ENCODE results near the gene PBRM1. TPM values are rescaled to one million over a fixed set of nuclear protein-coding genes. Genes with fewer than 3 reads are reported as not detected.

The PBRM1 gene
- total RNA-seq, 1 experiment from 2014 or later, result 74.2 TPM

DNA sequence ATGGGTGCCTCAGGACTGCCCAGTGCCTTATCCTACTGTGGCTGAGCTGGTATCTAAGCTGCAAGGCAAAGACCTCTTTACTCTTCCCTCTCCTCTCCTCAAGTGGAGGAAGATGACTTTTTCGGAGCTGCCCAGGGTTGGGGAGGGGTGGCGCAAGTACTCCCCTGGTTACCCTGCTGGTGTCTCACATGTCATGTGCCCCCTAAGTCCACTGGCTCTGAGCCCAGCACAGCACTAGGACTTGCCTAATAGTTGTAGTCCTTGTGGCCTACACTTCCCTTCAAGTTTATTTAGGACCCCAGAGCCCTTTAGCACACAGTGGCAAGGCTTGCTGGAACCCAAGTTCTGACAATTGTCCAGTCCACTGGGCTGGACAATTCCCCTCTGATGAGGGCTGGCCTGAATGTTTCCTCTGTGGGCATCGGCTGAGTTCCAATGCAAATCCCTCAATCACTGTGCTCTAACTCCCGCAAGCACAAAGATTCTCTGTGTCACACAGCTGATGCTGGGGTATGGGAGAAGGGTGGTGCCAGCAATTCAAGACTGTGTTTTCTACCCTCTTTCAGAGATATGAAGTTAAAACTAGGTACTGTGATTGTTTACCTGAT lies 89.0 kb downstream of the PBRM1 start:
- Histone ChIP-seq H3K4me1 (ENCODE audit: insufficient read depth, low read length) (no peaks in the 10 kb centered on the region), H3T11ph (ENCODE audit: low read length) (no peak overlapping the region), H3K23me2 (ENCODE audit: insufficient read length, low read depth, low read length, poor library complexity, severe bottlenecking) (no peaks in the 10 kb centered on the region), H2BK20ac (ENCODE audit: low read depth, low read length, poor library complexity, severe bottlenecking) (no peak overlapping the region), H3K79me1 (ENCODE audit: insufficient read depth, low read depth, low read length, poor library complexity, severe bottlenecking) (no peaks in the 10 kb centered on the region), H3K23ac (ENCODE audit: insufficient read length, low read depth, low read length) (no peak overlapping the region), H3K56ac (ENCODE audit: insufficient read length, low read depth, low read length) (no peak overlapping the region), H3K9ac (ENCODE audit: extremely low read depth, insufficient read length, low read length) (no peak overlapping the region), H3K9me3 (ENCODE audit: control insufficient read depth, low read depth, low read length) (no peaks in the 10 kb centered on the region), H3K4me2 (ENCODE audit: insufficient read depth, insufficient read length, low read length) (no peak overlapping the region), H2BK5ac (ENCODE audit: insufficient read length, low read length) (no peak overlapping the region), H3K18ac (ENCODE audit: insufficient read length, low read depth, low read length) (no peak overlapping the region), H2BK15ac (ENCODE audit: low read depth, low read length) (no peak overlapping the region), H4K91ac (ENCODE audit: insufficient read length, low read depth, low read length) (no peak overlapping the region), H3K27ac (ENCODE audit: insufficient read length, low read depth, low read length) (no peak overlapping the region), H3K14ac (ENCODE audit: insufficient read depth, low read length) (no peak overlapping the region), H2BK120ac (ENCODE audit: low read depth, low read length, poor library complexity, severe bottlenecking) (no peak overlapping the region), H4K8ac (replicated peaks; ENCODE audit: insufficient read length, low read depth, low read length) (no peak overlapping the region), H2AK5ac (ENCODE audit: insufficient read length, low read length) (no peak overlapping the region), H3K4ac (ENCODE audit: low read depth, low read length) (no peak overlapping the region), H2BK12ac (ENCODE audit: insufficient read length, low read depth, low read length) (no peak overlapping the region), H3K79me2 (ENCODE audit: insufficient read depth, low read length) (no peaks in the 10 kb centered on the region), H4K5ac (ENCODE audit: insufficient read length, low read depth, low read length) (no peak overlapping the region), H3K27me3 (ENCODE audit: insufficient read depth, low read length) (no peaks in the 10 kb centered on the region), H2AFZ (ENCODE audit: low read length) (no peak overlapping the region), H4K20me1 (ENCODE audit: control insufficient read depth, insufficient read depth, insufficient read length) (no peaks in the 10 kb centered on the region)
- no peaks in the 10 kb centered on the region for H3K4me1 Mint-ChIP-seq
- TF ChIP-seq, protein P1, sequence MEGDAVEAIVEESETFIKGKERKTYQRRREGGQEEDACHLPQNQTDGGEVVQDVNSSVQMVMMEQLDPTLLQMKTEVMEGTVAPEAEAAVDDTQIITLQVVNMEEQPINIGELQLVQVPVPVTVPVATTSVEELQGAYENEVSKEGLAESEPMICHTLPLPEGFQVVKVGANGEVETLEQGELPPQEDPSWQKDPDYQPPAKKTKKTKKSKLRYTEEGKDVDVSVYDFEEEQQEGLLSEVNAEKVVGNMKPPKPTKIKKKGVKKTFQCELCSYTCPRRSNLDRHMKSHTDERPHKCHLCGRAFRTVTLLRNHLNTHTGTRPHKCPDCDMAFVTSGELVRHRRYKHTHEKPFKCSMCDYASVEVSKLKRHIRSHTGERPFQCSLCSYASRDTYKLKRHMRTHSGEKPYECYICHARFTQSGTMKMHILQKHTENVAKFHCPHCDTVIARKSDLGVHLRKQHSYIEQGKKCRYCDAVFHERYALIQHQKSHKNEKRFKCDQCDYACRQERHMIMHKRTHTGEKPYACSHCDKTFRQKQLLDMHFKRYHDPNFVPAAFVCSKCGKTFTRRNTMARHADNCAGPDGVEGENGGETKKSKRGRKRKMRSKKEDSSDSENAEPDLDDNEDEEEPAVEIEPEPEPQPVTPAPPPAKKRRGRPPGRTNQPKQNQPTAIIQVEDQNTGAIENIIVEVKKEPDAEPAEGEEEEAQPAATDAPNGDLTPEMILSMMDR (conservative IDR thresholded peaks at IDR 0.05), result no peak
- no peaks in the 10 kb centered on the region; a peak in 1 of 5 replicates for H3K9me3 Mint-ChIP-seq
- H3K27me3 Mint-ChIP-seq (ENCODE audit: low read depth), result no peaks in the 10 kb centered on the region
- no peak overlapping the region for H3K4me3 Mint-ChIP-seq
- DNase-seq, result no peak
- peaks cover 9 to 52% (median 29%) of the 10 kb centered on the region in 3 experiments; a peak in 6 of 7 replicates for H3K36me3 Mint-ChIP-seq (ENCODE audit: insufficient read depth in 1 of 3, low read depth in 3 of 3)
- no CpG with 5 or more reads among the region's 4 CpGs for WGBS (ENCODE audit: extremely low coverage, insufficient read length, low lambda C conversion rate)
- peak overlapping the region; percentile 10 to 80 (median 23); a peak in 1 of 7 replicates for H3K27ac Mint-ChIP-seq

All from H9 (cell line).